Measurements from ENCODE around the gene CREB3L2.

CREB3L2 gene

DNA sequence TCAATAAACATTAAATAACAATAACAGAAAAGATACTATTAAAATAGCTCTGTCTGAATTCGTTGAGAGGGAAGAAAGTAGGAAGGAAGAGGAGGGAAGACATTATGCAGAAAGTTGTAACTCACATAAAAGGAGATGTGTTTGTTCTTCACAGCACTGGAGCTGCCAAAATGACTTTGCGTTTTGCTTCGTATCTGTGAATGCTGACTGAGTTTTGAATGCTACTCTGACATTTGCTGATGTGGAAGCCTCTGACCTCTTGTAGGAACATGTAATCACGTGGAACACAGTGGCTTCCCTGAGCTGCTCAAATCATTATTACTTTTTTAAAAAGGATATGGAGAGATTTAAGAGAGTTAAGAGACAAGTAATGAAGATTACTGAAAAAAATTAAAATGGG, 139.5 kb downstream of the CREB3L2 start:
- peaks cover 0 to 27% of the 10 kb centered on the region in 2 experiments; a peak in 1 of 3 replicates for H3K36me3 ChIP-seq (ENCODE audit: control insufficient read depth in 2 of 2, insufficient read depth in 1 of 2, low read length in 2 of 2)
- ChIA-PET POLR2A (no interaction called here), CTCF (interaction anchor here (0.6 kb wide), 2 partner anchors 179 to 206 kb away, joined by 3 read pairs; no protein-coding TSS in a partner anchor)

DNA sequence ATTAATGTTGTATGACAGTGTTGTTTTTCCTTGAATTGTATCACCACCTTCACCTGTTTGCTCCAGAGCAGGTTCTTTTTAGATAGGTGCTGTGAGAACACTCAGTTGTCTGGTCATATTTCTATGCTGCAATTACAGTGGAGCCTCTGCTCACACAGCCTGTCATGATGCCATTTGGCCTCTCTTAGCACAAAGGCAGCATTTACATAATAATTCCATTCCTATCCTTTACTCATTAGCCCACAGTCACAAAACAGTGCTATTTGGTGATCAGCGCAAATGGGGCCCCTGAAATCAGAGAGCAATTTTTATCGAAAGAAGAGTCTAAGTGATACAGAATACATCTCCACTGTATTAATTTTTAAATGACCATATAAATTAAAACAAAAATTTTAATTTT, 141.3 kb downstream of the CREB3L2 start:
- CTCF ChIA-PET: no interaction called here
- Histone ChIP-seq H3K4me1 (ENCODE audit: control insufficient read depth, insufficient read depth, low read length) (no peaks in the 10 kb centered on the region), H3K36me3 (ENCODE audit: control insufficient read depth in 2 of 2, insufficient read depth in 1 of 2, low read length in 2 of 2) (peaks cover 0 to 16% of the 10 kb centered on the region in 2 experiments; a peak in 1 of 3 replicates)

More for the DNA sequence above, 139.5 kb downstream of the CREB3L2 start:
- Histone ChIP-seq H3K9me3 (ENCODE audit: control insufficient read depth, insufficient read depth, low read depth, low read length) (no peaks in the 10 kb centered on the region), H3K4me1 (ENCODE audit: control insufficient read depth, insufficient read depth, low read length) (no peaks in the 10 kb centered on the region), H3K27ac (ENCODE audit: extremely low read depth, low read depth, low read length) (no peak overlapping the region), H3K4me3 (ENCODE audit: low read depth, low read length) (no peak overlapping the region)
- TF ChIP-seq SALL2 (tag by site-specific recombination; IDR thresholded peaks at IDR 0.05; ENCODE audit: borderline replicate concordance) (no peak), ZNF654 (tag by site-specific recombination; IDR thresholded peaks at IDR 0.05; ENCODE audit: low read depth) (no peak), ZNF202 (tag by site-specific recombination; IDR thresholded peaks at IDR 0.05; ENCODE audit: borderline replicate concordance) (no peak)
- TF ChIP-seq, protein P1, sequence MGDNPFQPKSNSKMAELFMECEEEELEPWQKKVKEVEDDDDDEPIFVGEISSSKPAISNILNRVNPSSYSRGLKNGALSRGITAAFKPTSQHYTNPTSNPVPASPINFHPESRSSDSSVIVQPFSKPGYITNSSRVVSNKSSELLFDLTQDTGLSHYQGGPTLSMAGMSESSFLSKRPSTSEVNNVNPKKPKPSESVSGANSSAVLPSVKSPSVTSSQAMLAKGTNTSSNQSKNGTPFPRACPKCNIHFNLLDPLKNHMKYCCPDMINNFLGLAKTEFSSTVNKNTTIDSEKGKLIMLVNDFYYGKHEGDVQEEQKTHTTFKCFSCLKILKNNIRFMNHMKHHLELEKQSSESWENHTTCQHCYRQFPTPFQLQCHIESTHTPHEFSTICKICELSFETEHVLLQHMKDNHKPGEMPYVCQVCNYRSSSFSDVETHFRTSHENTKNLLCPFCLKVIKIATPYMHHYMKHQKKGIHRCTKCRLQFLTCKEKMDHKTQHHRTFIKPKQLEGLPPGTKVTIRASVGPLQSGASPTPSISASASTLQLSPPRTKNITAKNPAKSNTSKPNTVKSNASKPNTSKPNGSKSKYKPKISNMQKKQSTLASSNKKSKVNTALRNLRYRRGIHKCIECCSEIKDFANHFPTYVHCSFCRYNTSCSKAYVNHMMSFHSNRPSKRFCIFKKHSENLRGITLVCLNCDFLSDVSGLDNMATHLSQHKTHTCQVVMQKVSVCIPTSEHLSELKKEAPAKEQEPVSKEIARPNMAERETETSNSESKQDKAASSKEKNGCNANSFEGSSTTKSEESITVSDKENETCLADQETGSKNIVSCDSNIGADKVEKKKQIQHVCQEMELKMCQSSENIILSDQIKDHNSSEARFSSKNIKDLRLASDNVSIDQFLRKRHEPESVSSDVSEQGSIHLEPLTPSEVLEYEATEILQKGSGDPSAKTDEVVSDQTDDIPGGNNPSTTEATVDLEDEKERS (tag by site-specific recombination; IDR thresholded peaks at IDR 0.05): no peak
- TF ChIP-seq, protein P2, sequence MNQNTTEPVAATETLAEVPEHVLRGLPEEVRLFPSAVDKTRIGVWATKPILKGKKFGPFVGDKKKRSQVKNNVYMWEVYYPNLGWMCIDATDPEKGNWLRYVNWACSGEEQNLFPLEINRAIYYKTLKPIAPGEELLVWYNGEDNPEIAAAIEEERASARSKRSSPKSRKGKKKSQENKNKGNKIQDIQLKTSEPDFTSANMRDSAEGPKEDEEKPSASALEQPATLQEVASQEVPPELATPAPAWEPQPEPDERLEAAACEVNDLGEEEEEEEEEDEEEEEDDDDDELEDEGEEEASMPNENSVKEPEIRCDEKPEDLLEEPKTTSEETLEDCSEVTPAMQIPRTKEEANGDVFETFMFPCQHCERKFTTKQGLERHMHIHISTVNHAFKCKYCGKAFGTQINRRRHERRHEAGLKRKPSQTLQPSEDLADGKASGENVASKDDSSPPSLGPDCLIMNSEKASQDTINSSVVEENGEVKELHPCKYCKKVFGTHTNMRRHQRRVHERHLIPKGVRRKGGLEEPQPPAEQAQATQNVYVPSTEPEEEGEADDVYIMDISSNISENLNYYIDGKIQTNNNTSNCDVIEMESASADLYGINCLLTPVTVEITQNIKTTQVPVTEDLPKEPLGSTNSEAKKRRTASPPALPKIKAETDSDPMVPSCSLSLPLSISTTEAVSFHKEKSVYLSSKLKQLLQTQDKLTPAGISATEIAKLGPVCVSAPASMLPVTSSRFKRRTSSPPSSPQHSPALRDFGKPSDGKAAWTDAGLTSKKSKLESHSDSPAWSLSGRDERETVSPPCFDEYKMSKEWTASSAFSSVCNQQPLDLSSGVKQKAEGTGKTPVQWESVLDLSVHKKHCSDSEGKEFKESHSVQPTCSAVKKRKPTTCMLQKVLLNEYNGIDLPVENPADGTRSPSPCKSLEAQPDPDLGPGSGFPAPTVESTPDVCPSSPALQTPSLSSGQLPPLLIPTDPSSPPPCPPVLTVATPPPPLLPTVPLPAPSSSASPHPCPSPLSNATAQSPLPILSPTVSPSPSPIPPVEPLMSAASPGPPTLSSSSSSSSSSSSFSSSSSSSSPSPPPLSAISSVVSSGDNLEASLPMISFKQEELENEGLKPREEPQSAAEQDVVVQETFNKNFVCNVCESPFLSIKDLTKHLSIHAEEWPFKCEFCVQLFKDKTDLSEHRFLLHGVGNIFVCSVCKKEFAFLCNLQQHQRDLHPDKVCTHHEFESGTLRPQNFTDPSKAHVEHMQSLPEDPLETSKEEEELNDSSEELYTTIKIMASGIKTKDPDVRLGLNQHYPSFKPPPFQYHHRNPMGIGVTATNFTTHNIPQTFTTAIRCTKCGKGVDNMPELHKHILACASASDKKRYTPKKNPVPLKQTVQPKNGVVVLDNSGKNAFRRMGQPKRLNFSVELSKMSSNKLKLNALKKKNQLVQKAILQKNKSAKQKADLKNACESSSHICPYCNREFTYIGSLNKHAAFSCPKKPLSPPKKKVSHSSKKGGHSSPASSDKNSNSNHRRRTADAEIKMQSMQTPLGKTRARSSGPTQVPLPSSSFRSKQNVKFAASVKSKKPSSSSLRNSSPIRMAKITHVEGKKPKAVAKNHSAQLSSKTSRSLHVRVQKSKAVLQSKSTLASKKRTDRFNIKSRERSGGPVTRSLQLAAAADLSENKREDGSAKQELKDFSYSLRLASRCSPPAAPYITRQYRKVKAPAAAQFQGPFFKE (tag by site-specific recombination; IDR thresholded peaks at IDR 0.05; ENCODE audit: borderline replicate concordance): no peak

DNA sequence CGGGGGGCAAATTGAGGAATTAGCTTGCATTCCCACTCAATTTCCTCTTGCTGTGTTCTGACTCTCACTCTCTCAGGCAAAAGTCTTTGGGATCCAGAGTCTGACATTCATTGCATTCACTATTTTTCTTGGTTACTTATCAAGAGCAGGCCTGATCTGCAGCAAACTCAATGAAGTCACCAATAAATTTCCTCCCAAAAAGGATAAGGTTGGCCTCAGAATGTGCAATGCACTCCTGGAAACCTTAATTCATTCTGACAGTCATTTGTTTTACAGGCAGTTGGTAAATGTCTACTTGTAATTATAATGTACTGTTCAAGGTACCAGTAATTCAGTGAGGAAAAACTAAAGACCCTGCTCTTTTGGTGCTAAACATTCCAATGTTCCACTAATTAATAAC, 148.8 kb downstream of the CREB3L2 start:
- CTCF ChIA-PET: no interaction called here
- H3K36me3 ChIP-seq (ENCODE audit: control insufficient read depth in 2 of 2, insufficient read depth in 1 of 2, low read length in 2 of 2): no peaks in the 10 kb centered on the region
- H3K4me3 ChIP-seq (ENCODE audit: low read depth, low read length): no peak overlapping the region
- H3K27ac ChIP-seq (ENCODE audit: extremely low read depth, low read depth, low read length): no peak overlapping the region
- no peaks in the 10 kb centered on the region for H3K4me1 ChIP-seq (ENCODE audit: control insufficient read depth, insufficient read depth, low read length)
- H3K9me3 ChIP-seq (ENCODE audit: control insufficient read depth, insufficient read depth, low read depth, low read length): no peaks in the 10 kb centered on the region
- POLR2A ChIA-PET: no interaction called here
- TF ChIP-seq GLI2 (tag by site-specific recombination; IDR thresholded peaks at IDR 0.05; ENCODE audit: borderline replicate concordance, low read depth): no peak
- TF ChIP-seq ZNF624 (tag by site-specific recombination; IDR thresholded peaks at IDR 0.05): no peak
- no peak for TF ChIP-seq ZNF311 (tag by site-specific recombination; IDR thresholded peaks at IDR 0.05; ENCODE audit: borderline replicate concordance)
- TF ChIP-seq ZNF626 (tag by site-specific recombination; IDR thresholded peaks at IDR 0.05): no peak
- TF ChIP-seq ZNF114 (tag by site-specific recombination; IDR thresholded peaks at IDR 0.05): no peak
- TF ChIP-seq ZBTB7A (tag by site-specific recombination; IDR thresholded peaks at IDR 0.05; ENCODE audit: low read depth): no peak
- no peak for TF ChIP-seq ZNF394 (tag by site-specific recombination; IDR thresholded peaks at IDR 0.05; ENCODE audit: borderline replicate concordance)
- no peak for TF ChIP-seq ZNF776 (tag by site-specific recombination; IDR thresholded peaks at IDR 0.05; ENCODE audit: borderline replicate concordance)
- TF ChIP-seq ZNF211 (tag by site-specific recombination; IDR thresholded peaks at IDR 0.05; ENCODE audit: low read depth): no peak
- no peak for TF ChIP-seq REPIN1 (tag by site-specific recombination; IDR thresholded peaks at IDR 0.05; ENCODE audit: low read depth)
- no peak for TF ChIP-seq BCL11B (tag by site-specific recombination; IDR thresholded peaks at IDR 0.05; ENCODE audit: low read depth)
- TF ChIP-seq GLIS2 (tag by site-specific recombination; IDR thresholded peaks at IDR 0.05): no peak
- no peak for TF ChIP-seq YY2 (tag by site-specific recombination; IDR thresholded peaks at IDR 0.05)

More for the DNA sequence above, 141.3 kb downstream of the CREB3L2 start:
- Histone ChIP-seq H3K4me3 (ENCODE audit: low read depth, low read length) (no peak overlapping the region), H3K9me3 (ENCODE audit: control insufficient read depth, insufficient read depth, low read depth, low read length) (no peaks in the 10 kb centered on the region), H3K27ac (ENCODE audit: extremely low read depth, low read depth, low read length) (no peak overlapping the region)
- POLR2A ChIA-PET: no interaction called here
- TF ChIP-seq OVOL3 (tag by site-specific recombination; IDR thresholded peaks at IDR 0.05): no peak
- TF ChIP-seq RBAK (tag by site-specific recombination; IDR thresholded peaks at IDR 0.05): no peak
- TF ChIP-seq, protein P3, sequence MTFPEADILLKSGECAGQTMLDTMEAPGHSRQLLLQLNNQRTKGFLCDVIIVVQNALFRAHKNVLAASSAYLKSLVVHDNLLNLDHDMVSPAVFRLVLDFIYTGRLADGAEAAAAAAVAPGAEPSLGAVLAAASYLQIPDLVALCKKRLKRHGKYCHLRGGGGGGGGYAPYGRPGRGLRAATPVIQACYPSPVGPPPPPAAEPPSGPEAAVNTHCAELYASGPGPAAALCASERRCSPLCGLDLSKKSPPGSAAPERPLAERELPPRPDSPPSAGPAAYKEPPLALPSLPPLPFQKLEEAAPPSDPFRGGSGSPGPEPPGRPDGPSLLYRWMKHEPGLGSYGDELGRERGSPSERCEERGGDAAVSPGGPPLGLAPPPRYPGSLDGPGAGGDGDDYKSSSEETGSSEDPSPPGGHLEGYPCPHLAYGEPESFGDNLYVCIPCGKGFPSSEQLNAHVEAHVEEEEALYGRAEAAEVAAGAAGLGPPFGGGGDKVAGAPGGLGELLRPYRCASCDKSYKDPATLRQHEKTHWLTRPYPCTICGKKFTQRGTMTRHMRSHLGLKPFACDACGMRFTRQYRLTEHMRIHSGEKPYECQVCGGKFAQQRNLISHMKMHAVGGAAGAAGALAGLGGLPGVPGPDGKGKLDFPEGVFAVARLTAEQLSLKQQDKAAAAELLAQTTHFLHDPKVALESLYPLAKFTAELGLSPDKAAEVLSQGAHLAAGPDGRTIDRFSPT (tag by site-specific recombination; IDR thresholded peaks at IDR 0.05): no peak
